ENCODE measurements around the gene MT4.
A peak's percentile ranks its signal among the peaks of the same experiment; 100 is the strongest.

MT4 gene

DNA sequence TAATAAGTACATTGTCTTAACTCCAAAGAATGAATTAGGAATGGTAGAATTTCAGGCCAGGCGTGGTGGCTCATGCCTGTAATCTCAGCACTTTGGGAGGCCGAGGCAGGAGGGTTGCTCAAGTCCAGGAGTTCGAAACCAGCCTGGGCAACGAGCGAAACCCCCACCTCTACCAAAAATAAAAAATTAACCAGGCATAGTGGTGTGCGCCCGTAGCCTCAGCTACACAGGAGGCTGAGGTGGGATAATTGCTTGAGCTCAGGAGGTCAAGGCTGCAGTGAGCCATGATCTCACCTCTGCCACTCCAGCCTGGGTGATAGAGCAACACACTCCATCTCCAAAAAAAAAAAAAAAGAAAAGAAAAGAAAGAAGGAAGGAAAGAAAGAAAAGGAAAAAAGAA lies 26.5 kb upstream of the MT4 start:
- no CpG with 5 or more reads among the region's 7 CpGs for WGBS (ENCODE audit: insufficient coverage, insufficient read length)
- H3K9me3 ChIP-seq (ENCODE audit: control insufficient read depth, insufficient read depth, low read length), result no peaks in the 10 kb centered on the region
- no peaks in the 10 kb centered on the region for H3K27me3 ChIP-seq (ENCODE audit: control insufficient read depth, insufficient read depth, low read length)
- no peak overlapping the region for H3K27ac ChIP-seq (ENCODE audit: low read length)
- H3K4me1 ChIP-seq (ENCODE audit: control insufficient read depth, insufficient read depth, low read length), result no peaks in the 10 kb centered on the region
- no peaks in the 10 kb centered on the region for H3K36me3 ChIP-seq (ENCODE audit: control insufficient read depth, insufficient read depth, low read length)
- DNase-seq (ENCODE audit: low read depth, low spot score), result no peak
- H3K4me3 ChIP-seq (ENCODE audit: low read length), result no peak overlapping the region

DNA sequence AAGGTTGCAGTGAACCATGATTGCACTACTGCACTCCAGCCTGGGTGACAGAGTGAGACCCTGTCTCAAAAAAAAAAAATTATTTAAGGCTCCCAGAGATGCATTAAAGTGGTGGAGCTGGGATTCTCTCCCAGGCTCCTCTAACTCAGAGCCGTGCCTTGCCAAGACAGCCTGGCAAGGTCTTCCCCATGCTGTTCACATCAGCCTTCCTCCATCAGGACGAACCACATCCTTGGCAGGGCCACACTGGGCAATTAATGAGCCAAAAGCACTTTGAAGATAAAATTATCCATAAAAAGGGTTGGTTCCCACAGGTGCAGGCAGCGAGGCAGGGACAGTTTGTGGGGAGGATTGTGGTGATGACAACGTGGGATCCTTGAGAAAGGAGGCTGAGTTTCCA lies 25.2 kb upstream of the MT4 start:
- H3K4me1 ChIP-seq (ENCODE audit: control insufficient read depth, insufficient read depth, low read length), result no peaks in the 10 kb centered on the region
- H3K27me3 ChIP-seq (ENCODE audit: control insufficient read depth, insufficient read depth, low read length), result no peaks in the 10 kb centered on the region
- H3K27ac ChIP-seq (ENCODE audit: low read length), result no peak overlapping the region
- H3K36me3 ChIP-seq (ENCODE audit: control insufficient read depth, insufficient read depth, low read length), result no peaks in the 10 kb centered on the region
- no peak overlapping the region for H3K4me3 ChIP-seq (ENCODE audit: low read length)
- no CpG with 5 or more reads among the region's 4 CpGs for WGBS (ENCODE audit: insufficient coverage, insufficient read length)
- no peak for DNase-seq (ENCODE audit: low read depth, low spot score)
- no peaks in the 10 kb centered on the region for H3K9me3 ChIP-seq (ENCODE audit: control insufficient read depth, insufficient read depth, low read length)

DNA sequence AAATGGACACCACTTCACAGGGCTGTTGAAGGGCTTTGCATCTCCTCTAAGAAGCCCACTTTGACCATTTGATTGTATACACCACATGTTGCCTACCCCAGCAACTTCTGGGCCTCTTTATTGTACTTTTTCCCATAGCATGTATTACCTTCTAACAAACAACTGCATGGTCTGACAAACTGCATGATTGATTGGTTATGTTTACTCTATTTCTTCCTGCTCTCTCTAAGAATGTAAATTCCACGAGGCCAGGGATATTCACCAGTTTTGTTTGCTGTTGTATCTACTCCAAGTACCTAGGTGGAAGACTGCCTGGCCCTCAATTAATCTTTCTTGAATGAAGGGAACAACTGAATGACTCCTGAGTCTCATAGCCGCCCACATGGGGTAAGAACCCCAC lies 22.8 kb upstream of the MT4 start:
- no peak overlapping the region for H3K27ac ChIP-seq (ENCODE audit: low read length)
- no peaks in the 10 kb centered on the region for H3K9me3 ChIP-seq (ENCODE audit: control insufficient read depth, insufficient read depth, low read length)
- no peaks in the 10 kb centered on the region for H3K36me3 ChIP-seq (ENCODE audit: control insufficient read depth, insufficient read depth, low read length)
- no CpG with 5 or more reads among the region's 2 CpGs for WGBS (ENCODE audit: insufficient coverage, insufficient read length)
- H3K4me1 ChIP-seq (ENCODE audit: control insufficient read depth, insufficient read depth, low read length), result peaks cover 2% of the 10 kb centered on the region
- no peaks in the 10 kb centered on the region for H3K27me3 ChIP-seq (ENCODE audit: control insufficient read depth, insufficient read depth, low read length)
- DNase-seq (ENCODE audit: low read depth, low spot score), result no peak
- H3K4me3 ChIP-seq (ENCODE audit: low read length), result no peak overlapping the region

DNA sequence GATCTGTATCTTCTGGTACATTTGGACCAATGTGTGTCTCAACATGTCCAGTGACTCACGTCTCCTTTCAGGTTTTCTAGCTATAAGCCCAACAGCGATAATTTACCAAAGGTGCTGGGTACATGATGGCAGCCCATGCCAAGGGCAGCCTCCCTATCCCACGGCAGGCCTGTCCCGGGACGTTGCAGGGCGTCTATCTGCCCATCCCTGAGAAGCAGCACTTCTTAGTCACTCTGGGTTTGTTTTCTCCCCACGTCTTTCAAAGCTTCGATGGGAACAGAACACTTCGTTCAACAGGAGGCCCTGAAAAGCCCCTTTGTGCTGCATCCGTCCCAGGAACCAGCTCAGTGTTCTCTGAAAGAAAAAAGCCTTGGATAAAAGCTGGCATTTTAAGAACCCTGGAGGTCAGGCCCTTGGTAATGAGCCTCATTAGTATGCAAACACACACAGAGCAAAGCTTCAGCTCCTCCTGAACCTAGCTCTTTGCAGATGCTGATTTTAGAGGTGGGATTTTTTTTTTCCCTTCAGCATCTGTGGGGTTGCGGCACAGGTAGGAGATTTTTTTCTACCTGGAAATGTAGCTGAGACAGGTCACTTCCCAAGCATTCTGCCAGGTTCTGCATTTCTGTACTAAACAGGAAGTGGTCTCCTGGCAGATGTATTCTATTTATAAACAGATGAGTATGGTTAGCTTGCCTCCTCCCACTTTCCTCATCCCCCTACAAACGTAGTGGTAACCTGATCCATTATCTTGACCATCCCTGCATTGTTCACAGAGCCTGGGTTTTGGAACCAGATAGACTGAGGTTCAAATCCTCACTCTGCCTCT lies 17.5 kb upstream of the MT4 start:
- Histone ChIP-seq H3K36me3 (ENCODE audit: control insufficient read depth, insufficient read depth, low read length) (no peaks in the 10 kb centered on the region), H3K4me1 (ENCODE audit: control insufficient read depth, insufficient read depth, low read length) (peaks cover 6% of the 10 kb centered on the region), H3K9me3 (ENCODE audit: control insufficient read depth, insufficient read depth, low read length) (no peaks in the 10 kb centered on the region), H3K27me3 (ENCODE audit: control insufficient read depth, insufficient read depth, low read length) (no peaks in the 10 kb centered on the region), H3K4me3 (ENCODE audit: low read length) (no peak overlapping the region), H3K27ac (ENCODE audit: low read length) (peak overlapping the region; percentile 90)
- no CpG with 5 or more reads among the region's 12 CpGs for WGBS (ENCODE audit: insufficient coverage, insufficient read length)
- peak; percentile 52 for DNase-seq (ENCODE audit: low read depth, low spot score)

DNA sequence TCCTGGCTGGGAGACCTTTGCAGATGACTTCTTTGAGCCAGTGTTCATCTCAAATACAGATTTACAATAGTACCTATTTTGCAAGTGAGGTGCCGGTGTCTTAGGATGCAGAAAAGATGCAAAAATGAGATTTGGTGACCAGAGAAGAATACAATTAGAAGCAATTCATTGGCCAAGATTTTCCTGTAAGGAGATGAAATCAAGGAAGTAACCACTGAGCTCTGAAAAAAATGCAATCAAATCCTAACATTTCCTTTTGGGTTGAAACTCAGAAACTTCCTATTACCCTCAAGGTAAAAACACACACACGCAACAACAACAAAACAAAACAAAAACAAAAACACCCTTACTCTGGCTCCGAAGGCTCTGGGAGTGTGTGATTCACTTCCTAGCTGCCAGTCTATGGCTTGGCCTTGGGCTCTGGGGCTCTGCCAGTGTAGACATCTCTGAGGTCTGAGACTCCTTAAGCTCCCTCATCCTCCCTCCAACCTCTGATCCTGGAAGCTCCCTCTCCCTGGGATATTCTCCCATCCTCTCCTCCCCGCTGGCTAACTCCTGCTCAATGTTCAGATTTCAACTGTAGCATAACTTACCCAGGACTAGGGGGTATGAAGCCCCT lies 16.8 kb upstream of the MT4 start:
- DNase-seq (ENCODE audit: low read depth, low spot score), result no peak
- Histone ChIP-seq H3K27me3 (ENCODE audit: control insufficient read depth, insufficient read depth, low read length) (no peaks in the 10 kb centered on the region), H3K4me3 (ENCODE audit: low read length) (no peak overlapping the region), H3K36me3 (ENCODE audit: control insufficient read depth, insufficient read depth, low read length) (no peaks in the 10 kb centered on the region), H3K27ac (ENCODE audit: low read length) (peak overlapping the region; percentile 24), H3K4me1 (ENCODE audit: control insufficient read depth, insufficient read depth, low read length) (peaks cover 6% of the 10 kb centered on the region), H3K9me3 (ENCODE audit: control insufficient read depth, insufficient read depth, low read length) (no peaks in the 10 kb centered on the region)
- WGBS (ENCODE audit: insufficient coverage, insufficient read length), result 100% methylated on average over 1 of the region's 4 CpGs

DNA sequence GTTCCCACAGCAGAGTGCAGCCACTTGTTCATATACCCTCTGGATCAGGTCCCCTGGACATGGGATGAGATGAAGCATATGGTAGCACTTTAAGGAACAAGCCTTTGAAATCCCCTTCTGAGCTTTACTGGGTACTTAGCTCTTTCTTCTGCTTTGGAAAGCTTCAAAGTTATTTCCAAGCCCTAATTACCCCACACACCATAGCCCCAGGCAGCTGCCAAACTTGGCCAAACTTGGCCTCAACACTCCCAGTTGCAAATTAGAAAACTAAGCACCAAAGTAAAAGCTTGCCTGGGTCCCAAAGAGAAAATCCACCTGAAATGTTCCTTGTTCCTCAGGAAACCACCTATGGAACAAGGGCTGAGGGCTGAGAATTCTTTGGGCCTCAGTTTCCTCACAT lies 15.7 kb upstream of the MT4 start:
- H3K4me3 ChIP-seq (ENCODE audit: low read length), result no peak overlapping the region
- H3K4me1 ChIP-seq (ENCODE audit: control insufficient read depth, insufficient read depth, low read length), result peaks cover 6% of the 10 kb centered on the region
- H3K27ac ChIP-seq (ENCODE audit: low read length), result no peak overlapping the region
- H3K9me3 ChIP-seq (ENCODE audit: control insufficient read depth, insufficient read depth, low read length), result no peaks in the 10 kb centered on the region
- no peak for DNase-seq (ENCODE audit: low read depth, low spot score)
- no peaks in the 10 kb centered on the region for H3K36me3 ChIP-seq (ENCODE audit: control insufficient read depth, insufficient read depth, low read length)
- no peaks in the 10 kb centered on the region for H3K27me3 ChIP-seq (ENCODE audit: control insufficient read depth, insufficient read depth, low read length)

DNA sequence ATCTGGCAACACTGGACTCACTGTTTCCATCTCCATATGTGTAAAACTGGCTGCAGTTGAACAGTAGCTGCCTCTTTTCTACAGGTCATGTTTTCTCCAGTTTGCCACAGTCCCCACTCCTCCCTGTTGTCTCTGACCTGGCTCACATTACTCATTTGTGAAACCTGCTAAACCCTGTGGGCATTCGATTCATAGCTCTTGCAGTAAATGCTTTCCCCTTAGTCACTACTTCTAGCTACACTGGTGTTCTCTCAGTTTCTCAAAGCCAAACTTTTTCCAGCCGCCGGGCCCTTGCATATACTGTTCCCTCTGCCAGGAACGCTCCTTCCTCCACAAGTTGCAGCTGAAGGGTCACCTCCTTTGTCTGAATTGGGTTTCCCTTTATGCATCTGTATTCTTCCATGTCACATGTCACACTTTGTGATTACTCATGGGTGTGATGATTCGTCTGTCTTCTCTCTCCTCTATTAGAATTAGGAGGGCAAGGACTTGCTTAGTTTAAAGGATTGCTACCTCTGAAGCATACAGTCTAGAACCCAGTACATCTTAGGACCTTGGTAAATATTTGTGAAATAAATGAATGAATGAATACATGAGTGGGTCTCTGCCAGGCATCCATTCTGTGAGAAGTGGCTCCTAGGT lies 15.0 kb upstream of the MT4 start:
- no peak for DNase-seq (ENCODE audit: low read depth, low spot score)
- no peak overlapping the region for H3K4me3 ChIP-seq (ENCODE audit: low read length)
- H3K27ac ChIP-seq (ENCODE audit: low read length), result no peak overlapping the region
- H3K27me3 ChIP-seq (ENCODE audit: control insufficient read depth, insufficient read depth, low read length), result no peaks in the 10 kb centered on the region
- peaks cover 6% of the 10 kb centered on the region for H3K4me1 ChIP-seq (ENCODE audit: control insufficient read depth, insufficient read depth, low read length)
- no peaks in the 10 kb centered on the region for H3K36me3 ChIP-seq (ENCODE audit: control insufficient read depth, insufficient read depth, low read length)
- no CpG with 5 or more reads among the region's 5 CpGs for WGBS (ENCODE audit: insufficient coverage, insufficient read length)
- no peaks in the 10 kb centered on the region for H3K9me3 ChIP-seq (ENCODE audit: control insufficient read depth, insufficient read depth, low read length)

DNA sequence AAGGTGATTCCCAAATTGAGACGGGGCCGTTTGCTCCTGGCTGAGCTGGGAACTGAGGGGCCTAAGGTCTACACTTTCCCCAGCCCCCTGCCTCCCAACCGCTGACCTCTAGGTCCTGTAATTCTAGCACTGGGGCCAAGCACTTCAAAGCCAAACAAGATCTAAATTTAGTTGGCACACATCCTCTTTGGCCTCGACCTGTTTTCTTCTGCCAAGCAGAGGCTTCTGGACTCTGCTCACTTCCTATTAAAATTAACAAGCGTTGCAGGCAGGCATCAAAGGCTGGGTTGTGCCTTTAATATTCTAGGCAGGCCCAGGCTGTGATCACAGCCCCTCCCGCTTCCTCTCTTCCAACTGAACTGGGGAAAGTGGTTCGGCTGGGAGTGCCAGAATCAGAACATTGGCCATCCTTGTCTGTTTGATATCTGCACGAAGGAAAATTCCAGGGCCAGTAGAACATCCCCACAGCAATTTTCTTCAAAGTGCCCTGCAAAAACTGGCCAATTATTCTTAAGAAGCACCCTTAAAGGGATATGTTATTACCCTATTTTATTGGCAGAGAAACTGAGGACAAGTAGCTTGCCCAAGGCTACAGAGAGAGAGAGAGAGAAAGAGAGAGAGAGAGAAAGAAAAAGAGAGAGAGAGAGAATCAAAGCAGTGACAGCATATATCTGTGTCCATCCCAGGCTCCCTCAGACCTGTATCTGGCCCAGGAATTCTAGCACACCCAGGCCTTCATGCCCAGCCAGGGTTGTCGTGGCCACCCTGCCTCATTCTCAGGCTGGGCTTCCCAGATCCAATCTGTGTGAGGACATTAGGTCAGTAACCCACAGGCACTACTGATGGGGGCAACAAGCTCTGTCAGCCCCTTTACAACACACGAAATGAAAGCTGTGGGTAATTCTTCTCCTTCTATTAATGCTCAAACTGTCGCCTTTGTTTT lies 12.8 kb upstream of the MT4 start:
- DNase-seq (ENCODE audit: low read depth, low spot score), result no peak
- no peaks in the 10 kb centered on the region for H3K36me3 ChIP-seq (ENCODE audit: control insufficient read depth, insufficient read depth, low read length)
- no peak overlapping the region for H3K4me3 ChIP-seq (ENCODE audit: low read length)
- no CpG with 5 or more reads among the region's 11 CpGs for WGBS (ENCODE audit: insufficient coverage, insufficient read length)
- no peaks in the 10 kb centered on the region for H3K9me3 ChIP-seq (ENCODE audit: control insufficient read depth, insufficient read depth, low read length)
- H3K27me3 ChIP-seq (ENCODE audit: control insufficient read depth, insufficient read depth, low read length), result no peaks in the 10 kb centered on the region
- peaks cover 4% of the 10 kb centered on the region for H3K4me1 ChIP-seq (ENCODE audit: control insufficient read depth, insufficient read depth, low read length)
- H3K27ac ChIP-seq (ENCODE audit: low read length), result no peak overlapping the region

DNA sequence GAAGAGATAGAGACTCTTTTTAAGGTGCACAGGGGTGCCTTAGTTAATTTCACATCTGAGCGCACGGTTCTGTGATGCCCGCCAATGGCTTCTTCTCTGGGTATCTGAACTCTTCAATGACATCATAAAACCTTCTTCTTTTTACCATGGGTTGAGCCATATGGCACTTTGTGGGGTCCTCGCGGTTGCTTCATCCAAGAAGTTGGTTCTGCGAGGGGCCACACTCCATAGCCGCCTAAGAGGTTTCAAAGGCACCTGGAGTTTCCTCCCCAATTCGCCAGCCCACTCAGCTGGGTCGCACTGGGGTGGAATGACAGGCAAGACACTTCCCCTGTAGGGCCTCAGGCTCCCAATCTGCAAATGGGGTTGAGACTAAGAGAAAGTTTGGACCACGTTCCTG lies 10.4 kb upstream of the MT4 start:
- H3K36me3 ChIP-seq (ENCODE audit: control insufficient read depth, insufficient read depth, low read length), result no peaks in the 10 kb centered on the region
- no peaks in the 10 kb centered on the region for H3K9me3 ChIP-seq (ENCODE audit: control insufficient read depth, insufficient read depth, low read length)
- no peak overlapping the region for H3K4me3 ChIP-seq (ENCODE audit: low read length)
- DNase-seq (ENCODE audit: low read depth, low spot score), result no peak
- H3K27me3 ChIP-seq (ENCODE audit: control insufficient read depth, insufficient read depth, low read length), result no peaks in the 10 kb centered on the region
- H3K27ac ChIP-seq (ENCODE audit: low read length), result no peak overlapping the region
- WGBS (ENCODE audit: insufficient coverage, insufficient read length), result no CpG with 5 or more reads among the region's 10 CpGs
- no peaks in the 10 kb centered on the region for H3K4me1 ChIP-seq (ENCODE audit: control insufficient read depth, insufficient read depth, low read length)

Measured in iPS DF 6.9 (cell line).